HEK293 (cell line): ENCODE measurements around the gene CHMP4B.

ENCODE experiments used
- CTCF ChIA-PET: fragments of 350-600 bp; formaldehyde crosslinking; extraction: SDS; loops from one replicate; lab custom pipeline; 2021; ENCODE audit warnings: antibody characterized with exemption; lab: Yijun Ruan, JAX
- POLR2A ChIA-PET: fragments of 300-600 bp; formaldehyde crosslinking; extraction: SDS; loops from one replicate; lab custom pipeline; 2020; ENCODE audit warnings: antibody characterized with exemption, inconsistent platforms; lab: Yijun Ruan, JAX
- H3K27ac ChIP-seq: fragments of 200-500 bp; sonication (Bioruptor generic); 2 replicates; pipeline ENCODE4 v1.5.1; 2014; ENCODE audit warnings: low read depth, low read length, control low read depth, inconsistent platforms; ENCODE audit errors: extremely low read depth
- H3K36me3 ChIP-seq, 2 experiments: fragments of 200-500 bp in 1 of 2; sonication (Bioruptor generic) in 1 of 2; 1 replicate in 1 of 2; 2 replicates in 1 of 2; pipeline ENCODE4 v1.5.1; 2014 to 2017; ENCODE audit warnings: inconsistent platforms in 2 of 2, low read length in 2 of 2; ENCODE audit not compliant: control insufficient read depth in 2 of 2, insufficient read depth in 1 of 2
- H3K4me1 ChIP-seq: fragments of 200-500 bp; sonication (Bioruptor generic); 2 replicates; pipeline ENCODE4 v1.5.1; 2014; ENCODE audit warnings: mild to moderate bottlenecking, low read length, inconsistent platforms; ENCODE audit not compliant: control insufficient read depth, insufficient read depth
- H3K4me3 ChIP-seq: 2 replicates; pipeline ENCODE4 v1.5.1; 2011; ENCODE audit warnings: low read depth, mild to moderate bottlenecking, control low read depth, low read length, moderate library complexity
- H3K9me3 ChIP-seq: fragments of 200-500 bp; sonication (Bioruptor generic); 2 replicates; pipeline ENCODE4 v1.5.1; 2014; ENCODE audit warnings: low read depth, low read length, inconsistent platforms; ENCODE audit not compliant: control insufficient read depth, insufficient read depth
- EGR2 ChIP-seq: fragments of 450-650 bp; formaldehyde crosslinking; IDR thresholded peaks from 2 replicates; pipeline ENCODE4 v1.5.1; 2016; ENCODE audit warnings: low read depth, missing biosample characterization, missing genetic modification characterization
- ELK4 ChIP-seq: IDR thresholded peaks from 2 replicates; pipeline ENCODE4 v1.6.1; 2011; ENCODE audit warnings: mild to moderate bottlenecking, low read depth, low read length, borderline replicate concordance
- HOXA7 ChIP-seq: sonication (generic); formaldehyde crosslinking; IDR thresholded peaks from 2 replicates; pipeline ENCODE4 v1.8.1; 2022; ENCODE audit warnings: missing genetic modification reagents, borderline replicate concordance
- PRDM1 ChIP-seq: fragments of 450-650 bp; formaldehyde crosslinking; IDR thresholded peaks from 2 replicates; pipeline ENCODE4; 2016; ENCODE audit warnings: missing biosample characterization, missing genetic modification characterization
- REST ChIP-seq: fragments of 450-650 bp; formaldehyde crosslinking; IDR thresholded peaks from 2 replicates; pipeline ENCODE4 v1.5.1; 2016; ENCODE audit warnings: missing biosample characterization, missing genetic modification characterization
- ZBTB8A ChIP-seq: fragments of 450-650 bp; formaldehyde crosslinking; IDR thresholded peaks from 2 replicates; pipeline ENCODE4 v1.5.1; 2016; ENCODE audit warnings: missing biosample characterization, missing genetic modification characterization
- ZNF10 ChIP-seq: fragments of 450-650 bp; formaldehyde crosslinking; IDR thresholded peaks from 2 replicates; pipeline ENCODE4 v1.5.1; 2017; ENCODE audit warnings: missing biosample characterization, missing genetic modification characterization
- ZNF211 ChIP-seq: fragments of 450-650 bp; formaldehyde crosslinking; IDR thresholded peaks from 2 replicates; pipeline ENCODE4 v1.5.1; 2016; ENCODE audit warnings: low read depth, missing biosample characterization, missing genetic modification characterization
- ZNF223 ChIP-seq: fragments of 450-650 bp; formaldehyde crosslinking; IDR thresholded peaks from 2 replicates; pipeline ENCODE4 v1.5.1; 2016; ENCODE audit warnings: missing biosample characterization, missing genetic modification characterization
- ZNF23 ChIP-seq: fragments of 450-650 bp; formaldehyde crosslinking; IDR thresholded peaks from 2 replicates; pipeline ENCODE4 v1.5.1; 2016; ENCODE audit warnings: missing biosample characterization, missing genetic modification characterization, borderline replicate concordance
- ZNF354C ChIP-seq: fragments of 450-650 bp; formaldehyde crosslinking; IDR thresholded peaks from 2 replicates; pipeline ENCODE4 v1.5.1; 2016; ENCODE audit warnings: missing biosample characterization, missing genetic modification characterization, low read depth, borderline replicate concordance
- ZNF362 ChIP-seq: fragments of 450-650 bp; formaldehyde crosslinking; IDR thresholded peaks from 2 replicates; pipeline ENCODE4 v1.5.1; 2016; ENCODE audit warnings: missing biosample characterization, missing genetic modification characterization
- ZNF433 ChIP-seq: fragments of 450-650 bp; formaldehyde crosslinking; IDR thresholded peaks from 2 replicates; pipeline ENCODE4 v1.5.1; 2016; ENCODE audit warnings: missing biosample characterization, missing genetic modification characterization, low read depth
- ZNF529 ChIP-seq: fragments of 450-650 bp; formaldehyde crosslinking; IDR thresholded peaks from 2 replicates; pipeline ENCODE4 v1.5.1; 2017; ENCODE audit warnings: missing genetic modification characterization, missing biosample characterization; ENCODE audit not compliant: insufficient replicate concordance
- ZNF544 ChIP-seq: fragments of 450-650 bp; formaldehyde crosslinking; IDR thresholded peaks from 2 replicates; pipeline ENCODE4 v1.5.0; 2017; ENCODE audit warnings: missing biosample characterization, missing genetic modification characterization
- ZNF549 ChIP-seq: fragments of 450-650 bp; IDR thresholded peaks from 2 replicates; pipeline ENCODE4 v1.5.1; 2018; ENCODE audit warnings: missing biosample characterization, missing genetic modification characterization, mild to moderate bottlenecking, inconsistent platforms, moderate library complexity
- ZNF571 ChIP-seq: fragments of 450-650 bp; formaldehyde crosslinking; IDR thresholded peaks from 2 replicates; pipeline ENCODE4 v1.5.0; 2017; ENCODE audit warnings: missing biosample characterization, missing genetic modification characterization
- ZNF580 ChIP-seq: fragments of 450-650 bp; formaldehyde crosslinking; IDR thresholded peaks from 2 replicates; pipeline ENCODE4 v1.5.1; 2016; ENCODE audit warnings: missing biosample characterization, missing genetic modification characterization
- ZNF600 ChIP-seq: fragments of 450-650 bp; formaldehyde crosslinking; IDR thresholded peaks from 2 replicates; pipeline ENCODE4 v1.5.1; 2016; ENCODE audit warnings: missing biosample characterization, missing genetic modification characterization
- ZNF623 ChIP-seq: fragments of 450-650 bp; formaldehyde crosslinking; IDR thresholded peaks from 2 replicates; pipeline ENCODE4 v1.5.1; 2016; ENCODE audit warnings: missing biosample characterization, missing genetic modification characterization
- ZNF843 ChIP-seq: fragments of 450-650 bp; formaldehyde crosslinking; IDR thresholded peaks from 2 replicates; pipeline ENCODE4 v1.5.1; 2016; ENCODE audit warnings: missing biosample characterization, missing genetic modification characterization
- ZSCAN18 ChIP-seq: fragments of 450-650 bp; formaldehyde crosslinking; IDR thresholded peaks from 2 replicates; pipeline ENCODE4 v1.5.1; 2016; ENCODE audit warnings: missing biosample characterization, missing genetic modification characterization
- ZSCAN30 ChIP-seq: fragments of 450-650 bp; IDR thresholded peaks from 2 replicates; pipeline ENCODE4 v1.5.1; 2018; ENCODE audit warnings: missing biosample characterization, mild to moderate bottlenecking, missing genetic modification characterization, moderate library complexity

CHMP4B gene

GRCh38 chr20:33871362-33871761 lies 60.2 kb downstream of the CHMP4B start:
- Histone ChIP-seq H3K36me3 (no peaks in the 10 kb centered on the region), H3K9me3 (no peaks in the 10 kb centered on the region), H3K4me1 (no peaks in the 10 kb centered on the region)
- CTCF ChIA-PET = interaction anchor here (0.7 kb wide), 1 partner anchor 8 kb away, joined by 3 read pairs; no protein-coding TSS in a partner anchor
- POLR2A ChIA-PET = no interaction called here
- TF ChIP-seq PRDM1 (tag by site-specific recombination) = no peak
- TF ChIP-seq ZNF571 (tag by site-specific recombination) = no peak
- TF ChIP-seq EGR2 = no peak
- TF ChIP-seq ZSCAN30 (tag by site-specific recombination) = no peak
- TF ChIP-seq ZNF223 (tag by site-specific recombination) = no peak
- TF ChIP-seq ZBTB8A (tag by site-specific recombination) = no peak
- TF ChIP-seq ELK4 = no peak
- no peak for TF ChIP-seq ZNF580 (tag by site-specific recombination)
- no peak for TF ChIP-seq ZNF623 (tag by site-specific recombination)
- TF ChIP-seq ZSCAN18 = no peak
- no peak for TF ChIP-seq ZNF23 (tag by site-specific recombination)
- no peak for TF ChIP-seq ZNF433
- no peak for TF ChIP-seq ZNF600 (tag by site-specific recombination)
- TF ChIP-seq HOXA7 (CRISPR knock-in tag) = no peak
- no peak for TF ChIP-seq ZNF211 (tag by site-specific recombination)
- TF ChIP-seq, all 188 proteins: peak for 0
- no peak overlapping the region for H3K4me3 ChIP-seq
- H3K27ac ChIP-seq = no peak overlapping the region

GRCh38 chr20:33874129-33874528 lies 63.0 kb downstream of the CHMP4B start:
- no peaks in the 10 kb centered on the region for H3K9me3 ChIP-seq
- no peaks in the 10 kb centered on the region for H3K4me1 ChIP-seq
- no peaks in the 10 kb centered on the region for H3K36me3 ChIP-seq
- POLR2A ChIA-PET = no interaction called here
- no peak overlapping the region for H3K27ac ChIP-seq
- no peak overlapping the region for H3K4me3 ChIP-seq
- TF ChIP-seq ZNF544 (tag by site-specific recombination) (no peak), ZNF10 (tag by site-specific recombination) (no peak), ZNF549 (tag by site-specific recombination) (no peak), ZNF843 (tag by site-specific recombination) (no peak), ZNF433 (no peak), ZBTB8A (tag by site-specific recombination) (no peak), ZNF529 (tag by site-specific recombination) (no peak), ZNF362 (no peak), REST (no peak), ZNF571 (tag by site-specific recombination) (no peak), ZNF354C (tag by site-specific recombination) (no peak)
- CTCF ChIA-PET = interaction anchor here (0.9 kb wide), 1 partner anchor 195 kb away, joined by 3 read pairs; no protein-coding TSS in a partner anchor
